A204.1 (cell line): ENCODE data around the gene PRPH2.
"Not testable (repeated sequence)": the region's sequence is repeated elsewhere in the genome, so short reads cannot be mapped to it uniquely, and the experiment has no call there.

Experiments
- FAIRE-seq: peaks from 2 replicates; lab custom pipeline; 2012; peaks lifted over from hg19 to GRCh38; lab: Jason Lieb, UNC

PRPH2 gene

GRCh38 chr6:42698217-42698616, 24.2 kb downstream of the PRPH2 start:
- no peak for FAIRE-seq

- no peak for FAIRE-seq
Measured at GRCh38 chr6:42697268-42697655, 25.1 kb downstream of the PRPH2 start.

GRCh38 chr6:42696526-42697267, 25.7 kb downstream of the PRPH2 start:
- FAIRE-seq = no peak

GRCh38 chr6:42694586-42694985, 27.8 kb downstream of the PRPH2 start:
- no peak for FAIRE-seq

GRCh38 chr6:42693725-42694323, 28.6 kb downstream of the PRPH2 start:
- no peak for FAIRE-seq

GRCh38 chr6:42692137-42692911, 30.1 kb downstream of the PRPH2 start:
- FAIRE-seq = no peak

- FAIRE-seq = no peak
Measured at GRCh38 chr6:42690872-42691271, 31.5 kb downstream of the PRPH2 start.

- no peak for FAIRE-seq
Measured at GRCh38 chr6:42690151-42690702, 32.2 kb downstream of the PRPH2 start.

- FAIRE-seq = no peak
Measured at GRCh38 chr6:42689371-42689770, 33.0 kb downstream of the PRPH2 start.

GRCh38 chr6:42688281-42688680, 34.1 kb downstream of the PRPH2 start:
- FAIRE-seq = no peak

GRCh38 chr6:42679358-42679757, 43.0 kb downstream of the PRPH2 start:
- FAIRE-seq = no peak

- FAIRE-seq = no peak
Measured at GRCh38 chr6:42674780-42675179, 47.6 kb downstream of the PRPH2 start.

- not testable (repeated sequence) for FAIRE-seq
Measured at GRCh38 chr6:42674368-42674767, 48.0 kb downstream of the PRPH2 start.

GRCh38 chr6:42664718-42665117, 57.7 kb downstream of the PRPH2 start:
- no peak for FAIRE-seq

- peak; percentile 92 for FAIRE-seq
Measured at GRCh38 chr6:42661540-42662153, 60.8 kb downstream of the PRPH2 start.

GRCh38 chr6:42659806-42660205, 62.6 kb downstream of the PRPH2 start:
- no peak for FAIRE-seq

GRCh38 chr6:42653851-42654250, 68.5 kb downstream of the PRPH2 start:
- no peak for FAIRE-seq

GRCh38 chr6:42652024-42652746, 70.2 kb downstream of the PRPH2 start:
- FAIRE-seq = no peak
